Ovary (tissue), 3 donors: ENCODE results near the gene KRT33B.

Source experiments
- CTCF ChIP-seq, 3 donors: fragments of 450-650 bp in 2 of 3; fragments of 200-600 bp in 1 of 3; IDR thresholded peaks; one replicate each; pipeline versions ENCODE4 v1.5.1 to v1.8.0; 2016 to 2022; ENCODE audit warnings: antibody characterized with exemption in 3 of 3, mild to moderate bottlenecking in 1 of 3
- EP300 ChIP-seq: sonication (generic); formaldehyde crosslinking; IDR thresholded peaks from one replicate; pipeline ENCODE4 v1.6.1; 2017; ENCODE audit warnings: antibody characterized with exemption
- POLR2A ChIP-seq: fragments of 450-650 bp; IDR thresholded peaks from one replicate; pipeline ENCODE4 v1.6.1; 2017; ENCODE audit warnings: antibody characterized with exemption, mild to moderate bottlenecking, moderate library complexity
- donor health status: DM: no; HTN: no; CAD: no.

GRCh38 chr17:41387670-41388069 is 18.1 kb upstream of the KRT33B start:
- no peak for TF ChIP-seq CTCF (IDR thresholded peaks at IDR 0.05)
- TF ChIP-seq EP300: no peak
- TF ChIP-seq POLR2A: no peak
